Fibroblast of the aortic adventitia (primary cell): Measurements from ENCODE around the gene PTPRU. TPM values are rescaled to one million over a fixed set of nuclear protein-coding genes. Genes with fewer than 3 reads are reported as not detected.
"Not testable (repeated sequence)": the region's sequence is repeated elsewhere in the genome, so short reads cannot be mapped to it uniquely, and the experiment has no call there.

Source experiments
- DNase-seq: peaks from one replicate; pipeline ENCODE4 v3.0.0-alpha.2; 2010; ENCODE audit warnings: low read depth
- H3K4me3 ChIP-seq: 2 replicates; pipeline ENCODE4 v1.5.1; 2011; ENCODE audit warnings: low read depth, mild to moderate bottlenecking, control low read depth, low read length, moderate library complexity
- total RNA-seq: library from RNA; depleted of rRNA; stranded (reverse); fragments of >200 nt; gene quantifications from 2 replicates; pipeline ENCODE4 v1.2.3, GENCODE V29; 2012; ENCODE audit warnings: low replicate concordance
- TF ChIP-seq, protein P1 (sequence below): IDR thresholded peaks from 2 replicates; pipeline ENCODE4 v1.5.1; 2011; ENCODE audit warnings: mild to moderate bottlenecking, low read length, control low read depth, inconsistent platforms; ENCODE audit not compliant: insufficient read depth

Gene PTPRU
- total RNA-seq, 1 donor = 25.8 TPM

GRCh38 chr1:29221296-29221695 lies 15.0 kb upstream of the PTPRU start:
- H3K4me3 ChIP-seq = no peak overlapping the region
- DNase-seq = no peak
- TF ChIP-seq, protein P1, sequence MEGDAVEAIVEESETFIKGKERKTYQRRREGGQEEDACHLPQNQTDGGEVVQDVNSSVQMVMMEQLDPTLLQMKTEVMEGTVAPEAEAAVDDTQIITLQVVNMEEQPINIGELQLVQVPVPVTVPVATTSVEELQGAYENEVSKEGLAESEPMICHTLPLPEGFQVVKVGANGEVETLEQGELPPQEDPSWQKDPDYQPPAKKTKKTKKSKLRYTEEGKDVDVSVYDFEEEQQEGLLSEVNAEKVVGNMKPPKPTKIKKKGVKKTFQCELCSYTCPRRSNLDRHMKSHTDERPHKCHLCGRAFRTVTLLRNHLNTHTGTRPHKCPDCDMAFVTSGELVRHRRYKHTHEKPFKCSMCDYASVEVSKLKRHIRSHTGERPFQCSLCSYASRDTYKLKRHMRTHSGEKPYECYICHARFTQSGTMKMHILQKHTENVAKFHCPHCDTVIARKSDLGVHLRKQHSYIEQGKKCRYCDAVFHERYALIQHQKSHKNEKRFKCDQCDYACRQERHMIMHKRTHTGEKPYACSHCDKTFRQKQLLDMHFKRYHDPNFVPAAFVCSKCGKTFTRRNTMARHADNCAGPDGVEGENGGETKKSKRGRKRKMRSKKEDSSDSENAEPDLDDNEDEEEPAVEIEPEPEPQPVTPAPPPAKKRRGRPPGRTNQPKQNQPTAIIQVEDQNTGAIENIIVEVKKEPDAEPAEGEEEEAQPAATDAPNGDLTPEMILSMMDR = no peak

DNA sequence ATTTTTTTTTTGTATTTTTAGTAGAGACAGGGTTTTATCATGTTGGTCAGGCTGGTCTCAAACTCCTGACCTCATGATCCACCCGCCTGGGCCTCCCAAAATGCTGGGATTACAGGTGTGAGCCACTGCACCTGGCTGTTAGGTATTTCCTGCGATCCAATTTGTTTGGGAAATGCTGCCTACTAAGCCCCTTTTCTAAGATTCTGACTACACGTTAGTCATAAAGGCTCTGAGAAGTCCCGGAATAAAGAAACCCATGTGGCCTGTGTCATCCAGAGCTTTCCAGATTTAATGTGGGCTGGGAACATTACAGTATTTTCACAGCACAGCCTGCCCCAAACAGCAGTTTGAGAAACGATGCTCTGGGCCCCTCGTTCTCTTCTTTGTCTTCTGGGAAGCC lies 14.1 kb upstream of the PTPRU start:
- not testable (repeated sequence) for H3K4me3 ChIP-seq, DNase-seq

- TF ChIP-seq, protein P1 = no peak
- DNase-seq = no peak
- no peak overlapping the region for H3K4me3 ChIP-seq
Measured at GRCh38 chr1:29222686-29223085, 13.6 kb upstream of the PTPRU start.

DNA sequence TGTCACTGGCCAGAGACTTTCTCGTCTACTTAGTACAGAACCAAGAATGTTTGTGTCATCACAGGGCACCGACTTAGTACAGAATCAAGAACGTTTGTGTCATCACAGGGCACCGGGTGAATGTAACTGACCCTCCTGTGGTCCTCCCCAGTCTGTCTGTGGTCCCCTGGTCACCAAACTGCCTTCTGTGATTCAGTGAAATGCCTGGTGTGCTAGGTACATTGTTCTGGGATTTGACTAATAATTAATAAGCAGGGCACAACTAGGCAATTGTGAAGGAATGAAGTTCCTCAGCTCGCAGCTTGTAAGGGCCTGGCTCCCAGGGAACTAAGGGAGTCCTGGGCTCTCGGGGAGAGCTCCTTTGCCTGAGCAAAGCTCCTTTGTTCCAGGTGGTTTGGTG lies 12.8 kb upstream of the PTPRU start:
- DNase-seq = no peak
- no peak overlapping the region for H3K4me3 ChIP-seq
- TF ChIP-seq, protein P1 = no peak

DNA sequence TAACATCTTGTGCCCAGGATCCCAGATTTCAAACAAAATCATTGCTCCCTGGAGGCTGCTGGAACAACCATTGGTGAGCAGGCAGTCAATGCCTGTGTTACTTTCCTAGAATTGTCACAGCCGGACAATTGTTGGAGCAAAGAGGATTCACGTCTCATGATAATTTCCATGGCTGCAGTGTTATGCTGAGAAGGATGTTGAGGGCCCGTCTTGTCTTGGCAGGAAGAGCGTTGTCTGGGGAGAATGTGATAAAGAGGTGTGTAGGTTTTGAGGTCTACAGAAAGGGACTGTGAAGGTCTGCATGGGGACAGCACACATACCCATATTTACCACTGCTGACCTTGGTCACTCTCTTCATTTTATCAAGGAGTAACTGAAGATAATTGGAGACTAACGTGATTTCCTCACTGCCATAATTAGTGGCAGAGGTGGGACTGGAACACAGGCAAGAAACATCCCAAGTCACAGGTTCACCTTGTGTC lies 11.9 kb upstream of the PTPRU start:
- DNase-seq = no peak
- no peak overlapping the region for H3K4me3 ChIP-seq
- TF ChIP-seq, protein P1 = no peak

GRCh38 chr1:29225361-29225760 lies 11.0 kb upstream of the PTPRU start:
- no peak for DNase-seq
- H3K4me3 ChIP-seq = no peak overlapping the region
- TF ChIP-seq, protein P1 = no peak

- TF ChIP-seq, protein P1 = no peak
- no peak overlapping the region for H3K4me3 ChIP-seq
Measured at GRCh38 chr1:29227511-29227910, 8.8 kb upstream of the PTPRU start.

More at GRCh38 chr1:29227511-29227910, 8.8 kb upstream of the PTPRU start:
- DNase-seq = no peak
